GM12872 (cell line): ENCODE results near the gene SLC25A47.

ENCODE experiments used
- TF ChIP-seq, protein P1 (sequence below): IDR thresholded peaks from 3 replicates; pipeline ENCODE4 v1.5.1; 2011; ENCODE audit warnings: low read depth, mild to moderate bottlenecking, low read length, moderate library complexity; ENCODE audit not compliant: insufficient read depth

The SLC25A47 gene

DNA sequence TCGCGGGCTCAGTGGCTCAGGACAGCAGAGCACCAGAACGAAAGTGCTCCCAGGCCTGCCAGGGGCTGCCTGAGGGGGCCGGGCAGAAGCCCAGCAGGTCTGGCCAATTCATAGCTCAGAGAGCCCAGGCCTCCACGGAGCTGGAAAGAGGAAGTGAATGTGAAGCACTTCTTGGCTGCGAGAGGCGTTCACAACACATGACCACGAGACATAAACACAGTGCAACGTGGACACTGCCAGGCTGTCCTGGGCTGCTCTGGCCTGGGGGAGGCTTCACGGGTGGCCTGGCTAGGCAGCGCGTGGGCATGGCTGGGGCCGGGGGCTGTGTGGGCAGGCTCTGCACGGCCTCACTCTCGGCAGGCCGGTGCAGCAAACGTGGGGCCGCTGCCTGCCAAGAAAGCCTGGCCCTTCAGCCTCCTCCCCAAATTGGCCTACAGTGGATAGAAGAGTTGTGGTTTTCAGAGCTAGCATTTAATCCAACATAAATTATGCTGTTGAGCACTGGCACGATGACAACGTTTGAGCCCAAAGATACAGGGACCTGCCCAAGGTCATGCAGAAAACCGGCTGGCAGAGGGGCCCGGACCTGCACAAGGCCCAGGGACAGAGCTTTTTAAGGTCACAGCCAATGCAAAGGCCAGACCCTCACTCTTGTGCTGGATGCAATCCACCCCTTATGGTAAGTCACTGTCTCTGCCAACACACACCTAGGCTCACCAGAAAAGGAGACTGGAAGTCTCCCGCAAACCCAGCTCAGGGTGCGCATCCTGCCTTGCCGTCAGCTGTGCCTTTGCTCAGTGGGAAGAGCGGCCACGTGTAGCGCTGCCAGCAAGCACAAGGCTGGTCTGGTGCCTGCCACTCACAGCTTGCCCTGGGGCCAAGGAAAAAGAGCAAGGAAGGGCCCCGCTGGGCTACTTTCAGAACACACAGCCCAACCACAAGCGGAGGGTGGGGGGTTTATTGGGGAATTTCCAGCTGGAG, 25.5 kb upstream of the SLC25A47 start:
- TF ChIP-seq, protein P1, sequence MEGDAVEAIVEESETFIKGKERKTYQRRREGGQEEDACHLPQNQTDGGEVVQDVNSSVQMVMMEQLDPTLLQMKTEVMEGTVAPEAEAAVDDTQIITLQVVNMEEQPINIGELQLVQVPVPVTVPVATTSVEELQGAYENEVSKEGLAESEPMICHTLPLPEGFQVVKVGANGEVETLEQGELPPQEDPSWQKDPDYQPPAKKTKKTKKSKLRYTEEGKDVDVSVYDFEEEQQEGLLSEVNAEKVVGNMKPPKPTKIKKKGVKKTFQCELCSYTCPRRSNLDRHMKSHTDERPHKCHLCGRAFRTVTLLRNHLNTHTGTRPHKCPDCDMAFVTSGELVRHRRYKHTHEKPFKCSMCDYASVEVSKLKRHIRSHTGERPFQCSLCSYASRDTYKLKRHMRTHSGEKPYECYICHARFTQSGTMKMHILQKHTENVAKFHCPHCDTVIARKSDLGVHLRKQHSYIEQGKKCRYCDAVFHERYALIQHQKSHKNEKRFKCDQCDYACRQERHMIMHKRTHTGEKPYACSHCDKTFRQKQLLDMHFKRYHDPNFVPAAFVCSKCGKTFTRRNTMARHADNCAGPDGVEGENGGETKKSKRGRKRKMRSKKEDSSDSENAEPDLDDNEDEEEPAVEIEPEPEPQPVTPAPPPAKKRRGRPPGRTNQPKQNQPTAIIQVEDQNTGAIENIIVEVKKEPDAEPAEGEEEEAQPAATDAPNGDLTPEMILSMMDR, result no peak

DNA sequence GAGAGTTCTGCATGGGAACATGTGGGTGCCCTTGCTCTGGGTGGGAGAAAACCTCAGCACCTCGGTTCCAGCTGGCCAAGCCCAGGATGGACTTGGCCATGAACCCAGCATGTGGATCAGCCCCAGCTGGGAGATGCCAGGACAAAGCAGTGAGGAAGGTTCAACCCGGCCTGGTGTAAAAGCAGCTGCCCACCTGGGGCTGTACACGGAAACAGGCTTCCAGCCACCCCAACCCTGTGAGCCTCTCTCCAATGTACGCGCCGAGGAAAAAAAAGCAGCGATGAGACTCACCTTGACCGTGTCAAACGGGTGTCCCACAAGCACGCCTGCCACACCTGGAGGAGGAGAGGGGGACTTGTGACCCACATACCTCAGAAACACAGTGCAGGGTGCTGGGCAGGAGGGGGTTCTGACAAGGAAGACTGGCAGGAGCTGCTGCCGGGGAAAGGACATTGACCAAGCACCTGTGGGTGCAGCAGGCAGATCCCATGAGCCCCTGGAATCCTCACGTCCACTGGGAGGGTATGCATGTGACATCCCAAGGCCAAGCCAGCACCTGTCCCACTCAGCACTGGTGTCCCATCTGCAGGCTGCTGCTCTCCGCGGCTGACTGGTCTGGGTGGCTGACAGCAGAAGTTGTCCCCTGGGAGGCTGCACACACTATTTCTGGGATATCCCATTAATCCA, 24.4 kb upstream of the SLC25A47 start:
- TF ChIP-seq, protein P1, result no peak

DNA sequence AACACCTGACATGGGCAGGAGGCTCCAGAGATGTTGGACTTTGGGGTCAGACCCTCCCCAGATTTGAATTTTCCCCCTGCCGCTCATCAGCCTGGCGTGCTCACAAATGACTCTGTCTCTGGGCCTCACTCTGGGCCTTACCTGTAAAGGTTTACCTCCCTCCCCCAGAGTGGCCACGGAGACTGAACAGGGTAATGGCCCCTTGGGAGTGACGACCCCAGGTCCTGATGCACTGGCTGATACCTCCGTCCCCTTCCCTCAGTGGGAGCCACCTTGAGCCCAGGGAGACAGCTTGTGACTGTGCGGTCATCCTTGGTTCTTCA, 23.9 kb upstream of the SLC25A47 start:
- TF ChIP-seq, protein P1, result no peak

DNA sequence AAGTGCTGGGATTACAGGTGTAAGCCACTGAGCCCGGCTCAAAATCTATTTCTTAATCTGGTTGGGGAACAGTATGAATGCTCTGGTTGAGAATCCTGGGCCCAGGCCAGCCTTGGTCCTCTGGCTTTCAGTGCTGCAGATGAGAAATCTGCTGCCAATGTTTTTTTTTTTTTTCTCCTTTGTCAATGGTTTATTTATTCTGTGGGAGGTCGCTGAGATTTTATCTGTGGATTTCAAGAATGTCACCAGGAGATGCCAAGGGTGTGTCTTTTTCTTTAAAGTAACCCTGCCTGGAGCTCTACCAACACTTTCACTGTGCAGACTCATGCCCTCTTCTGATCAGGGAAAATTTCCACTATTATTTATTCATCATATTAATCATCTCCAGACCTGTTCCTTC, 20.5 kb upstream of the SLC25A47 start:
- TF ChIP-seq, protein P1, result no peak

DNA sequence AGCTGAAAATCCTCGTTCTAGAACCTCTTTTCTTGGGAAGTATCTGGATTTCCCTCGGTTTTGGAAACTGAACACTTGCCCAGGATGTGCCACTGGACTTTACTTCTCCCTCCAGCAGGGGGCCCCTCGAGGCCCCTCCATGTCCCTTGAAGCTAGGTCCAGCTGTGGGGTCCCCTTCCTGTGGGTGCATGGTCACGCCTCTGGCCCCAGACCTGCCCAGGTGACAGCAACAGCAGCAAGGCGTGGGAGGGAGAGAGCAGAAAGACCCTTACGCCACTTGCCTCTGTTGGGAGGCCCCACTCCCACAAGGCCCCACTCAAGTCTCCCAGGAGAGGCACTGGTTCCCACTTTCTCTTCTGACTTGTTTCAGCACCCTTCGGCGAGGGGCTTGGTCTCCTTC, 20.0 kb upstream of the SLC25A47 start:
- TF ChIP-seq, protein P1, result peak; percentile 77

DNA sequence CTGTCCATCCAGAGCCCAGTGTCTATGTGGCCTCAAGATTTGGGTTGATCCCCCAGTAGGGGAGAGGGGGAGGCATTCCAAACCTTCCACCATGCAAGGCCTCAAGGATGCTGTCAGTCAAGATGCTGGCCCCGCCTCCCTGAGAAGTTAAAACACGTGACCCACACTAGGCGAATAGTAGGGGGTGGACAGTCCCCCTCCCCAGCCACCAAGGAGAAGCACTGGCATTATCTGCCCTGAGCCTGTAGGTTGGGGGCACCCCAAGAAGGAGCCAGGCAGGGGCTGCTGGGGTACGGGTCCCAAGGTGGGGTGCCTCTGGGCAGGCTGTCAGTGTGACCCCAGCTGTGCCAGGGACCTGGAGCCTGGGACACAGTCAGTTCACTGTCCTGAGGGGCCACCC, 19.2 kb upstream of the SLC25A47 start:
- TF ChIP-seq, protein P1, result no peak

DNA sequence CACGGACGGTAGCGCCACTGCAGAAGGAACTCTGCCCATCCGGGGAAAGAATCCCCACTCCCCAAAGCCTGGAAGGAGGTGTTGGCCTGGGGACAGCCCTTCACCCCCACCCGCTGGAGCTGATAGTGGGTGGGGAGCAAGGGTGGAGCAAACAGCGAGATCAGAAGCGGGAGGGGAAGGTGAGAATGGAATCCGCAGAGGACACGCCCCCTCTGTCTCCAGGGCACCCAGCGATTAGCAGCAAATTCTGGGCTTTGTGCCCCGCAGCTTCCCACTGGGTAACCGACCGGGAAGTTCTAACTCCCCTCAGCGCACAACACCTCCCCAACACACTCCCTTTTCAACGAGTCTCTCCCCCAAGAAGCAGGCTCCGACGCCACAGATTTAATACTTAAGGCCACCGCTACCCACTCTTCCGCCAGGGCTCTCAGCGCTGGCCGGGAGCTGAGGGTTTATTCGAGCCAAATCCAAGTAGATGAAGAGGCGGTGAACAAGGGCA, 18.3 kb upstream of the SLC25A47 start:
- TF ChIP-seq, protein P1, result no peak
